Liver (tissue), 9 donors: ENCODE results near the gene CHTF18. TPM values are rescaled to one million over a fixed set of nuclear protein-coding genes. Genes with fewer than 3 reads are reported as not detected.

Source experiments
- DNase-seq: peaks from one replicate; pipeline ENCODE4 v3.0.0-alpha.2; 2017; ENCODE audit warnings: low spot score
- H3K27ac ChIP-seq, 2 donors: one replicate each; pipeline ENCODE4 v1.7.0; 2013; ENCODE audit warnings: inconsistent platforms in 2 of 2, low read length in 2 of 2, control low read depth in 1 of 2, low read depth in 1 of 2, mild to moderate bottlenecking in 1 of 2
- H3K27me3 ChIP-seq, 4 donors: one replicate each; pipeline versions ENCODE4 v1.6.1 to v1.7.0; 2013; ENCODE audit warnings: low read length in 3 of 4, inconsistent platforms in 1 of 4, mild to moderate bottlenecking in 1 of 4, moderate library complexity in 1 of 4; ENCODE audit not compliant: control insufficient read depth in 4 of 4, insufficient read depth in 4 of 4
- H3K36me3 ChIP-seq, 4 donors: one replicate each; pipeline versions ENCODE4 v1.6.1 to v1.7.0; 2013; ENCODE audit warnings: low read length in 3 of 4, mild to moderate bottlenecking in 3 of 4, low read depth in 1 of 4, moderate library complexity in 1 of 4; ENCODE audit not compliant: control insufficient read depth in 4 of 4, insufficient read depth in 3 of 4
- H3K4me1 ChIP-seq, 4 donors: one replicate each; pipeline versions ENCODE4 v1.6.1 to v1.7.0; 2013; ENCODE audit warnings: low read length in 3 of 4, mild to moderate bottlenecking in 3 of 4, moderate library complexity in 1 of 4; ENCODE audit not compliant: control insufficient read depth in 4 of 4, insufficient read depth in 4 of 4
- H3K4me3 ChIP-seq, 3 donors: one replicate each; pipeline versions ENCODE4 v1.6.1 to v1.7.0; 2013; ENCODE audit warnings: low read length in 3 of 3, control low read depth in 1 of 3, low read depth in 1 of 3, mild to moderate bottlenecking in 1 of 3
- H3K9ac ChIP-seq, 2 donors: one replicate each; pipeline ENCODE4 v1.7.0; 2013; ENCODE audit warnings: low read length in 2 of 2, mild to moderate bottlenecking in 2 of 2, moderate library complexity in 2 of 2, control low read depth in 1 of 2, low read depth in 1 of 2
- H3K9me3 ChIP-seq, 4 donors: one replicate each; pipeline versions ENCODE4 v1.6.1 to v1.7.0; 2013; ENCODE audit warnings: low read length in 3 of 4; ENCODE audit not compliant: control insufficient read depth in 4 of 4
- ATF3 ChIP-seq: IDR thresholded peaks from 2 replicates; pipeline ENCODE4 v1.6.1; 2016; ENCODE audit warnings: antibody characterized with exemption
- CTCF ChIP-seq: fragments of 150-350 bp; IDR thresholded peaks from 2 replicates; pipeline ENCODE4 v1.5.1; 2017; ENCODE audit warnings: improper control_type of control experiment, low read depth, low read length; ENCODE audit not compliant: missing input control
- EGR1 ChIP-seq, 2 donors: IDR thresholded peaks; 2 replicates each; pipeline ENCODE4 v1.6.1; 2016 to 2018; ENCODE audit warnings: antibody characterized with exemption in 2 of 2, low read depth in 2 of 2
- FOXA1 ChIP-seq: IDR thresholded peaks from 2 replicates; pipeline ENCODE4 v1.6.1; 2016; ENCODE audit warnings: antibody characterized with exemption
- FOXA2 ChIP-seq: IDR thresholded peaks from 2 replicates; pipeline ENCODE4 v1.6.1; 2016; ENCODE audit warnings: antibody characterized with exemption
- GABPA ChIP-seq, 2 donors: IDR thresholded peaks in 1 of 2; conservative IDR thresholded peaks in 1 of 2; 2 replicates each; pipeline ENCODE4 v1.6.1; 2016; ENCODE audit warnings: antibody characterized with exemption in 2 of 2, mild to moderate bottlenecking in 1 of 2, moderate library complexity in 1 of 2
- HNF4G ChIP-seq: IDR thresholded peaks from 2 replicates; pipeline ENCODE4 v1.6.1; 2016; ENCODE audit warnings: antibody characterized with exemption
- JUND ChIP-seq, 2 donors: IDR thresholded peaks; 2 replicates each; pipeline ENCODE4 v1.6.1; 2016; ENCODE audit warnings: antibody characterized with exemption in 2 of 2
- NR2F2 ChIP-seq: IDR thresholded peaks from 2 replicates; pipeline ENCODE4 v1.6.1; 2016; ENCODE audit warnings: antibody characterized with exemption
- RAD21 ChIP-seq, 2 donors: IDR thresholded peaks; 2 replicates each; pipeline ENCODE4 v1.6.1; 2016; ENCODE audit warnings: antibody characterized with exemption in 2 of 2, mild to moderate bottlenecking in 2 of 2
- REST ChIP-seq: IDR thresholded peaks from 2 replicates; pipeline ENCODE4 v1.6.1; 2016; ENCODE audit warnings: antibody characterized with exemption, mild to moderate bottlenecking
- RXRA ChIP-seq, 2 donors: IDR thresholded peaks; 2 replicates each; pipeline ENCODE4 v1.6.1; 2017 to 2018; ENCODE audit warnings: antibody characterized with exemption in 2 of 2, mild to moderate bottlenecking in 1 of 2
- SP1 ChIP-seq: IDR thresholded peaks from 2 replicates; pipeline ENCODE4 v1.6.1; 2018; ENCODE audit warnings: antibody characterized with exemption, mild to moderate bottlenecking
- TAF1 ChIP-seq: conservative IDR thresholded peaks from 2 replicates; pipeline ENCODE4 v1.6.1; 2016; ENCODE audit warnings: antibody characterized with exemption, mild to moderate bottlenecking
- WGBS: extraction: QIAGEN DNeasy Blood & Tissue Kit; methylation state at CpG from one replicate; pipeline ENCODE4 v1.1.7; 2013; 5-methylcytosine and 5-hydroxymethylcytosine counted together
- polyA plus RNA-seq, 2 donors: library from polyadenylated mRNA; stranded (reverse) in 1 of 2; unstranded in 1 of 2; fragments of 200-250 nt in 1 of 2; fragments of >200 nt in 1 of 2; fragmentation: Nextera tagmentation in 1 of 2; extraction: Ambion mirVana in 1 of 2; gene quantifications; one replicate each; pipeline versions ENCODE4 v1.2.1 to v1.2.3, GENCODE V29; 2013 to 2015
- total RNA-seq, 2 donors: library from RNA; depleted of rRNA; stranded (reverse); fragments of >200 nt; gene quantifications; one replicate each; pipeline ENCODE4 v1.2.3, GENCODE V29; 2014
- TF ChIP-seq, protein P1 (sequence below): IDR thresholded peaks from 2 replicates; pipeline ENCODE4 v1.6.1; 2016; ENCODE audit warnings: antibody characterized with exemption
- donor health status: healthy.
- donor health status: healthy.
- donor health status: healthy.
- donor health status: healthy.
- donor health status: healthy.

CHTF18 gene
- total and polyA plus RNA-seq, 4 donors = 1.7 to 15.6 (median 3.9) TPM

- peaks cover 0 to 4% (median 0%) of the 10 kb centered on the region in 4 donors for H3K27me3 ChIP-seq
- H3K9me3 ChIP-seq = no peaks in the 10 kb centered on the region
- no peak overlapping the region for H3K9ac ChIP-seq
- H3K4me1 ChIP-seq = no peaks in the 10 kb centered on the region
- TF ChIP-seq SP1 = no peak
- TF ChIP-seq CTCF = no peak
- TF ChIP-seq, protein P1, sequence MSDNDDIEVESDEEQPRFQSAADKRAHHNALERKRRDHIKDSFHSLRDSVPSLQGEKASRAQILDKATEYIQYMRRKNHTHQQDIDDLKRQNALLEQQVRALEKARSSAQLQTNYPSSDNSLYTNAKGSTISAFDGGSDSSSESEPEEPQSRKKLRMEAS = no peak
- TF ChIP-seq FOXA1 = no peak
- no peak for TF ChIP-seq JUND (IDR thresholded peaks at IDR 0.05)
- no peak for TF ChIP-seq RXRA (IDR thresholded peaks at IDR 0.05)
- TF ChIP-seq ATF3 = no peak
- TF ChIP-seq TAF1 = no peak
- no peak for TF ChIP-seq RAD21 (IDR thresholded peaks at IDR 0.05)
- no peak for TF ChIP-seq HNF4G
- no peak for TF ChIP-seq FOXA2
- WGBS = 78% methylated on average over 6 of the region's 6 CpGs
- H3K4me3 ChIP-seq = no peak overlapping the region
- no peaks in the 10 kb centered on the region for H3K36me3 ChIP-seq
- DNase-seq = no peak
- H3K27ac ChIP-seq = no peak overlapping the region
Measured at GRCh38 chr16:778909-779527, 9.4 kb upstream of the CHTF18 start.

DNA sequence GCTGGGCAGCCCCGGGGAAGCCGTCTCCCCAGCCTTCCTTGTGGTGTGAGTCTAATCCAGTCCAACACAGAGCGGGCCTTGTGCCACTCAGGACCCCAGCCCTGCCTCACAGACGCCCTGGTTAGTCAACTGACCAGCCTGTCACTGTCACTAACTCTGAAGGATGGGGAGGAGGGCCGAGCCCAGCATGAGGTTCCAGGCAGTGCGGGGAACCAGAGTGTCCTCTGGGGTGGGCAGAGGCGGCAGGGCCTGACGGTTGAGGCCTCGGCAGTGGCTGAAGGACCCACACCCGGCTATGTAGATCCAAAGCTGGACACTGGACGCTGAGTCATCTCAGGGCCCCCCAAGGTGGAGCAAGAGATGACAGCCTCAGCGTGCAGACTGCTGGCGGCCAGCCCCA, 8.9 kb upstream of the CHTF18 start:
- no peak overlapping the region for H3K9ac ChIP-seq
- no peaks in the 10 kb centered on the region for H3K4me1 ChIP-seq
- H3K9me3 ChIP-seq = no peaks in the 10 kb centered on the region
- H3K27me3 ChIP-seq = peaks cover 0 to 4% (median 0%) of the 10 kb centered on the region in 4 donors
- DNase-seq = no peak
- TF ChIP-seq EGR1 (IDR thresholded peaks at IDR 0.05; ENCODE audit: low read depth in 2 of 2) (no peak), RAD21 (IDR thresholded peaks at IDR 0.05) (no peak), REST (no peak), NR2F2 (no peak), SP1 (no peak), ATF3 (no peak), GABPA (IDR thresholded peaks at IDR 0.05 in 1 of 2, conservative IDR thresholded peaks at IDR 0.05 in 1 of 2) (no peak), TAF1 (no peak), RXRA (IDR thresholded peaks at IDR 0.05) (no peak)
- no peak overlapping the region for H3K27ac ChIP-seq
- H3K36me3 ChIP-seq = no peaks in the 10 kb centered on the region
- 71% methylated on average over 13 of the region's 13 CpGs for WGBS
- no peak overlapping the region for H3K4me3 ChIP-seq
